ENCODE results near the gene GRB10.

GRB10 gene

GRCh38 chr7:50596484-50596883 is 186.2 kb downstream of the GRB10 start:
- Histone ChIP-seq H3K4me2 (ENCODE audit: low read length) (no peak overlapping the region), H3K4me3 (ENCODE audit: low read length) (no peak overlapping the region), H3K9ac (ENCODE audit: low read length) (no peak overlapping the region), H2AFZ (ENCODE audit: low read depth, low read length) (no peak overlapping the region), H3K36me3 (replicated peaks; ENCODE audit: low read depth, low read length) (no peaks in the 10 kb centered on the region), H3K79me2 (ENCODE audit: low read length) (no peaks in the 10 kb centered on the region), H3K4me1 (ENCODE audit: low read length) (peaks cover 18% of the 10 kb centered on the region), H3K27ac (ENCODE audit: low read length) (no peak overlapping the region), H3K27me3 (ENCODE audit: low read depth, low read length) (peaks cover 72% of the 10 kb centered on the region), H3K9me3 (ENCODE audit: insufficient read depth, low read length) (no peaks in the 10 kb centered on the region), H4K20me1 (ENCODE audit: insufficient read depth, low read length) (no peaks in the 10 kb centered on the region)
- TF ChIP-seq CTCF (IDR thresholded peaks at IDR 0.05; ENCODE audit: low read depth, low read length) (no peak), EZH2phosphoT487 (IDR thresholded peaks at IDR 0.05; ENCODE audit: low read depth) (no peak)

GRCh38 chr7:50595491-50596102 is 187.1 kb downstream of the GRB10 start:
- H2AFZ ChIP-seq (ENCODE audit: low read depth, low read length): no peak overlapping the region
- peaks cover 76% of the 10 kb centered on the region for H3K27me3 ChIP-seq (ENCODE audit: low read depth, low read length)
- no peak overlapping the region for H3K27ac ChIP-seq (ENCODE audit: low read length)
- no peak overlapping the region for H3K4me3 ChIP-seq (ENCODE audit: low read length)
- H3K4me2 ChIP-seq (ENCODE audit: low read length): no peak overlapping the region
- TF ChIP-seq EZH2phosphoT487 (IDR thresholded peaks at IDR 0.05; ENCODE audit: low read depth): no peak
- TF ChIP-seq CTCF (IDR thresholded peaks at IDR 0.05; ENCODE audit: low read depth, low read length): peak; percentile 57
- H3K79me2 ChIP-seq (ENCODE audit: low read length): no peaks in the 10 kb centered on the region
- H3K4me1 ChIP-seq (ENCODE audit: low read length): peaks cover 24% of the 10 kb centered on the region
- no peak overlapping the region for H3K9ac ChIP-seq (ENCODE audit: low read length)
- no peaks in the 10 kb centered on the region for H4K20me1 ChIP-seq (ENCODE audit: insufficient read depth, low read length)
- no peaks in the 10 kb centered on the region for H3K9me3 ChIP-seq (ENCODE audit: insufficient read depth, low read length)
- no peaks in the 10 kb centered on the region for H3K36me3 ChIP-seq (replicated peaks; ENCODE audit: low read depth, low read length)

- TF ChIP-seq CTCF (IDR thresholded peaks at IDR 0.05; ENCODE audit: low read depth, low read length): no peak
- TF ChIP-seq EZH2phosphoT487 (IDR thresholded peaks at IDR 0.05; ENCODE audit: low read depth): no peak
- no peak overlapping the region for H3K27ac ChIP-seq (ENCODE audit: low read length)
- no peak overlapping the region for H3K4me3 ChIP-seq (ENCODE audit: low read length)
- H3K9me3 ChIP-seq (ENCODE audit: insufficient read depth, low read length): no peaks in the 10 kb centered on the region
- no peaks in the 10 kb centered on the region for H4K20me1 ChIP-seq (ENCODE audit: insufficient read depth, low read length)
- no peak overlapping the region for H2AFZ ChIP-seq (ENCODE audit: low read depth, low read length)
- no peaks in the 10 kb centered on the region for H3K36me3 ChIP-seq (replicated peaks; ENCODE audit: low read depth, low read length)
- peaks cover 77% of the 10 kb centered on the region for H3K27me3 ChIP-seq (ENCODE audit: low read depth, low read length)
- H3K4me1 ChIP-seq (ENCODE audit: low read length): peaks cover 24% of the 10 kb centered on the region
- peak overlapping the region; percentile 1; the same call in 1 of the 2 replicates for H3K4me2 ChIP-seq (ENCODE audit: low read length)
- H3K9ac ChIP-seq (ENCODE audit: low read length): no peak overlapping the region
- no peaks in the 10 kb centered on the region for H3K79me2 ChIP-seq (ENCODE audit: low read length)
Measured at GRCh38 chr7:50594734-50595485, 187.8 kb downstream of the GRB10 start.

- no peak overlapping the region for H2AFZ ChIP-seq (ENCODE audit: low read depth, low read length)
- TF ChIP-seq CTCF (IDR thresholded peaks at IDR 0.05; ENCODE audit: low read depth, low read length) (no peak), EZH2phosphoT487 (IDR thresholded peaks at IDR 0.05; ENCODE audit: low read depth) (no peak)
- H4K20me1 ChIP-seq (ENCODE audit: insufficient read depth, low read length): no peaks in the 10 kb centered on the region
- no peak overlapping the region for H3K9ac ChIP-seq (ENCODE audit: low read length)
- H3K79me2 ChIP-seq (ENCODE audit: low read length): no peaks in the 10 kb centered on the region
- no peaks in the 10 kb centered on the region for H3K36me3 ChIP-seq (replicated peaks; ENCODE audit: low read depth, low read length)
- peaks cover 24% of the 10 kb centered on the region for H3K4me1 ChIP-seq (ENCODE audit: low read length)
- H3K27me3 ChIP-seq (ENCODE audit: low read depth, low read length): peaks cover 71% of the 10 kb centered on the region
- no peaks in the 10 kb centered on the region for H3K9me3 ChIP-seq (ENCODE audit: insufficient read depth, low read length)
- no peak overlapping the region for H3K4me3 ChIP-seq (ENCODE audit: low read length)
- no peak overlapping the region for H3K27ac ChIP-seq (ENCODE audit: low read length)
- no peak overlapping the region for H3K4me2 ChIP-seq (ENCODE audit: low read length)
Measured at GRCh38 chr7:50594136-50594535, 188.6 kb downstream of the GRB10 start.
